WTC11 (cell line): ENCODE data around the gene ENHO. TPM values are rescaled to one million over a fixed set of nuclear protein-coding genes. Genes with fewer than 3 reads are reported as not detected.

ENCODE experiments used
- ATAC-seq: fragments of 200-7000 bp; cut with Tn5 transposase; 2 replicates; pipeline ENCODE4 v1.10.0; 2021; ENCODE audit warnings: mild to moderate bottlenecking, moderate library complexity
- CTCF ChIA-PET: fragments of 300-600 bp; sonication (Branson Sonifier 250); formaldehyde crosslinking; loops from one replicate; lab custom pipeline; 2021; ENCODE audit warnings: antibody characterized with exemption; lab: Charles Lee
- POLR2A ChIA-PET: fragments of 350-600 bp; sonication (Branson Sonifier 250); formaldehyde crosslinking; loops from one replicate; lab custom pipeline; 2021; ENCODE audit warnings: antibody characterized with exemption; lab: Charles Lee
- DNase-seq: peaks from one replicate; pipeline ENCODE4 v3.0.0; 2021; ENCODE audit warnings: low spot score
- H3K27ac Mint-ChIP-seq: 2 replicates; pipeline ENCODE4 v1.8.0; 2021; ENCODE audit warnings: mixed read lengths
- H3K27me3 Mint-ChIP-seq: 2 replicates; pipeline ENCODE4 v1.8.0; 2021; ENCODE audit warnings: low read depth, mild to moderate bottlenecking, moderate library complexity, mixed read lengths
- H3K36me3 Mint-ChIP-seq: 2 replicates; pipeline ENCODE4 v1.8.0; 2021; ENCODE audit warnings: mixed read lengths
- H3K4me1 Mint-ChIP-seq: 2 replicates; pipeline ENCODE4 v1.8.0; 2022; ENCODE audit warnings: mixed read lengths
- H3K4me3 Mint-ChIP-seq: 2 replicates; pipeline ENCODE4 v1.8.0; 2021; ENCODE audit warnings: mild to moderate bottlenecking, moderate library complexity, mixed read lengths
- H3K9me3 Mint-ChIP-seq: 2 replicates; pipeline ENCODE4 v1.8.0; 2021; ENCODE audit warnings: mixed read lengths
- AFF4 ChIP-seq: sonication (generic); formaldehyde crosslinking; IDR thresholded peaks from 2 replicates; pipeline ENCODE4 v1.8.1; 2023; ENCODE audit warnings: mild to moderate bottlenecking, missing genetic modification reagents, borderline replicate concordance
- ATF3 ChIP-seq: sonication (generic); formaldehyde crosslinking; conservative IDR thresholded peaks from 2 replicates; pipeline ENCODE4 v1.8.1; 2022; ENCODE audit warnings: mild to moderate bottlenecking, missing genetic modification reagents
- CBFB ChIP-seq: sonication (generic); formaldehyde crosslinking; IDR thresholded peaks from 2 replicates; pipeline ENCODE4 v1.8.1; 2022; ENCODE audit warnings: mild to moderate bottlenecking, low read depth, missing genetic modification reagents
- CDX4 ChIP-seq: fragments of 250-450 bp; sonication (Bioruptor Pico); IDR thresholded peaks from 2 replicates; pipeline ENCODE4 v1.9.0; 2021; ENCODE audit warnings: moderate library complexity, mild to moderate bottlenecking, inconsistent platforms, borderline replicate concordance
- E2F4 ChIP-seq: sonication (generic); formaldehyde crosslinking; IDR thresholded peaks from 2 replicates; pipeline ENCODE4 v1.8.1; 2022; ENCODE audit warnings: low read depth, mild to moderate bottlenecking, moderate library complexity, missing genetic modification reagents, borderline replicate concordance
- ERG ChIP-seq: fragments of 250-450 bp; sonication (Bioruptor Pico); IDR thresholded peaks from 2 replicates; pipeline ENCODE4 v1.8.0; 2021; ENCODE audit warnings: mild to moderate bottlenecking
- GTF2I ChIP-seq: fragments of 250-450 bp; sonication (Bioruptor Pico); conservative IDR thresholded peaks from 2 replicates; pipeline ENCODE4 v1.4.0; 2021; ENCODE audit warnings: mild to moderate bottlenecking
- HMGXB4 ChIP-seq: sonication (generic); formaldehyde crosslinking; IDR thresholded peaks from 2 replicates; pipeline ENCODE4 v1.8.1; 2023; ENCODE audit warnings: mild to moderate bottlenecking, moderate library complexity, missing genetic modification reagents
- JAZF1 ChIP-seq: fragments of 250-450 bp; sonication (Bioruptor Pico); IDR thresholded peaks from 2 replicates; pipeline ENCODE4 v1.9.0; 2021; ENCODE audit warnings: moderate library complexity, mild to moderate bottlenecking, inconsistent platforms
- NFATC4 ChIP-seq: fragments of 250-450 bp; sonication (Bioruptor Pico); IDR thresholded peaks from 2 replicates; pipeline ENCODE4 v1.9.0; 2021; ENCODE audit warnings: mild to moderate bottlenecking
- STAT6 ChIP-seq: sonication (generic); formaldehyde crosslinking; conservative IDR thresholded peaks from 2 replicates; pipeline ENCODE4 v1.8.1; 2023; ENCODE audit warnings: mild to moderate bottlenecking, low read depth, missing genetic modification reagents, moderate library complexity
- TCF7 ChIP-seq: sonication (generic); formaldehyde crosslinking; IDR thresholded peaks from 2 replicates; pipeline ENCODE4 v1.8.0; 2022; ENCODE audit warnings: mild to moderate bottlenecking, low read depth, missing genetic modification reagents, moderate library complexity
- TEAD4 ChIP-seq: sonication (generic); formaldehyde crosslinking; IDR thresholded peaks from 2 replicates; pipeline ENCODE4 v1.8.0; 2022; ENCODE audit warnings: mild to moderate bottlenecking, missing genetic modification reagents
- ZNF425 ChIP-seq: fragments of 250-450 bp; sonication (Bioruptor Pico); conservative IDR thresholded peaks from 2 replicates; pipeline ENCODE4 v1.9.0; 2021; ENCODE audit warnings: mild to moderate bottlenecking
- ZNF512 ChIP-seq: sonication (generic); formaldehyde crosslinking; IDR thresholded peaks from 2 replicates; pipeline ENCODE4 v1.8.1; 2022; ENCODE audit warnings: missing genetic modification reagents, borderline replicate concordance
- total RNA-seq: library from RNA; stranded (reverse); gene quantifications from 3 replicates; pipeline ENCODE4 v1.2.3, GENCODE V29; 2021

Gene ENHO
- total RNA-seq, 1 experiment from 2014 or later, result 28.3 TPM

GRCh38 chr9:34522091-34522887 lies 501 bp downstream of the ENHO start:
- Mint-ChIP-seq H3K4me3 (peak overlapping the region; percentile 86), H3K27ac (no peak overlapping the region; the same call in 1 of the 2 replicates), H3K4me1 (peaks cover 20% of the 10 kb centered on the region), H3K27me3 (peaks cover 39% of the 10 kb centered on the region), H3K36me3 (no peaks in the 10 kb centered on the region), H3K9me3 (no peaks in the 10 kb centered on the region)
- ATAC-seq, result no peak
- no peak for DNase-seq
- POLR2A ChIA-PET, result no interaction called here
- CTCF ChIA-PET, result interaction anchor here (0.9 to 3.0 kb wide), 10 partner anchors 20 to 190 kb away, joined by 3 to 17 read pairs (median 6); no protein-coding TSS in a partner anchor
- TF ChIP-seq NFATC4 (CRISPR knock-in tag) (no peak), AFF4 (no peak), ERG (CRISPR knock-in tag) (no peak), ZNF425 (CRISPR knock-in tag) (no peak), JAZF1 (CRISPR knock-in tag) (no peak)

- Mint-ChIP-seq H3K4me3 (peak overlapping the region; percentile 51), H3K27me3 (peaks cover 33% of the 10 kb centered on the region), H3K27ac (no peak overlapping the region), H3K4me1 (peaks cover 20% of the 10 kb centered on the region), H3K9me3 (no peaks in the 10 kb centered on the region), H3K36me3 (no peaks in the 10 kb centered on the region)
- DNase-seq, result no peak
- POLR2A ChIA-PET, result no interaction called here
- CTCF ChIA-PET, result interaction anchor here (2.0 to 3.0 kb wide), 2 partner anchors 26 to 70 kb away, joined by 5 to 17 read pairs; no protein-coding TSS in a partner anchor
- no peak for ATAC-seq
- TF ChIP-seq STAT6 (CRISPR knock-in tag) (no peak), ZNF512 (CRISPR knock-in tag) (no peak), TCF7 (CRISPR knock-in tag) (no peak), E2F4 (CRISPR knock-in tag) (no peak), HMGXB4 (CRISPR knock-in tag) (no peak), ATF3 (CRISPR knock-in tag) (no peak), CDX4 (no peak), TEAD4 (CRISPR knock-in tag) (no peak), CBFB (CRISPR knock-in tag) (no peak), GTF2I (CRISPR knock-in tag) (no peak)
Observed at GRCh38 chr9:34521406-34522045, 1.3 kb downstream of the ENHO start.
